ENCODE results near the gene ADTRP. TPM values are rescaled to one million over a fixed set of nuclear protein-coding genes. Genes with fewer than 3 reads are reported as not detected.
"Not testable (repeated sequence)": the region's sequence is repeated elsewhere in the genome, so short reads cannot be mapped to it uniquely, and the experiment has no call there.

The ADTRP gene
- total RNA-seq, 2 donors from 2014 or later: 47.7 to 81.3 TPM

DNA sequence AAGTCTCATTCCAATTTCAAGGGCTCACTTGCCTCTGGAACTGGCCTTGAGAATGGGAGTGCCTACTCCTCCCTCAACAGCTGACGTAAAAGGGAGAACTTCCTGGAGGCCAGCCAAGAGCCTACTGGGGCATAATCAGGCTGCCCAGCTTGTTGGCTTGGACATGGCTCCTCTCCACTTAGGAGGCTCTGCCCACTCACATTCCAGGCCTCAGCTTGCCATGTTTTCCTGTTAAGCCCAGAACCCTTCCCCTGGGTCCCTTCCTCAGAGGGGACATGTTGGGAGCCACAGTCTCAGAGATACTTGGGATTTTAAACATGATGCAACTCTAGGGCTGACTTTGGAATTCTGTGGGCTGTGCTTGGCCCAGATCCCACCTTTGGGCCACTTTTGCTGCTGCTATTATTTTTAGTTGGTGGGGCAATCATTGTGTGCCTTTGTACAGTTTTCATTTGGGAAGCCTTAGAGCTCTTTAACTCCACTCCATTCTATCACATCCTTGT, 31.5 kb upstream of the ADTRP start:
- Mint-ChIP-seq H3K4me1 (peaks cover 27% of the 10 kb centered on the region), H3K9me3 (no peaks in the 10 kb centered on the region), H3K36me3 (ENCODE audit: low read depth) (no peaks in the 10 kb centered on the region), H3K27me3 (peaks cover 2% of the 10 kb centered on the region), H3K4me3 (no peak overlapping the region), H3K27ac (no peak overlapping the region)
- no peak for ATAC-seq (replicated peaks)

DNA sequence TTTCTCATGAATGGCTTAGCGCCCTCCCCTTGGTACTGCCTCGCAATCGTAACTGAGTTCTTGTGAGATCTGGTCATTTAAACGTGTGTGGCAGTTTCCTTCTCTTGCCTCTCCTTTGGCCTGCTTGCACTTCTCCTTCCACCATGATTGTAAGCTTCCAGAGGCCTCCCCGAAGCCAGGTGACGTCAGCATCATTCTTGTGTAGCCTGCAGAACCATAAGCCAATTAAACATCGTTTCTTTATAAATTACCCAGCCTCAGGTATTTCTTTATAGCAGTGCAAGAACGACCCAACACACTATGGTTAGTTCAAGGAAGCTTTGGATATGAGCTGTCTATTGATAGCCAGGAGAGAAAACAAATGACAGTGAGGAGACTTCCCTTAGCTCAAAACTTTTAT, 29.5 kb upstream of the ADTRP start:
- Mint-ChIP-seq H3K27ac (no peak overlapping the region), H3K36me3 (ENCODE audit: low read depth) (no peaks in the 10 kb centered on the region)

DNA sequence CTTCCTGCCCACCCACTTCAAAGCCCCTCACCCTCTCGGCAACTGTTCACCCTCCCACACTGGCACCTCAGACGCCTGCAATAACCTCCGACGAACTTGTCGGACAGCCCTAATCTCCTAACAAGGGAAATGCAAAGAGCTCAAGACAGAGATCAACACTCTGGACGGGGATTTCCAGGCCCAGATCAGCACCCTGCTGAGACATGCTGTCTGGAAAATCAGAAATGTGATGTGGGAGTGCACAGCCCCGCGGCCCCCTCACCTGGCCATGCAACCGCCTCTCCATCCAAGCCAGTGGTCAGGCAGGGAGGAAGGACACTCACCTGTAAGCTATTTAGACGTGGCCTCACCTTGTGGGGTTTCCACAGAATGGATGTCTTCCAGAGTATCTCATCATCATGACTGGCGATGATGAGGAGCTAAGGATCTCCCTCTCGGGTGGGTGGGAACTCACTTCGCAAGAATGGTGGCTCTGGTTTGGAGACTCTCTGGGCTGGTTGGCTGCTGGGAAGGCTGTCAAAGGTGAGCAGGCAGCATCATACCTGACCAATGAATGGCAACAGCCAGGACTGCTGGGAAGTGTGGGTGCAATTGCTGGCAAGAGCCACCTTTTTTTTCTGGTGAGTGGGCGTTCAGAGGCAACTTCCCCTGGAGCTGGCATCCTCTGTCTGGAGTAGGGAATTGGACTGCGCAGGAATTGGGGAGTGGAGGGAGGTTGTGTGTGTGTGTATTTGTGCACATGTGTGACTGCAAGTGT, 28.1 kb upstream of the ADTRP start:
- peak; percentile 83 for ATAC-seq (replicated peaks)
- Mint-ChIP-seq H3K4me3 (peak overlapping the region; percentile 57), H3K27ac (peak overlapping the region; percentile 64), H3K36me3 (ENCODE audit: low read depth) (no peaks in the 10 kb centered on the region), H3K4me1 (peaks cover 28% of the 10 kb centered on the region), H3K27me3 (peaks cover 4% of the 10 kb centered on the region), H3K9me3 (no peaks in the 10 kb centered on the region)

More for the DNA sequence above, 29.5 kb upstream of the ADTRP start:
- H3K9me3 Mint-ChIP-seq: no peaks in the 10 kb centered on the region
- no peak for ATAC-seq (replicated peaks)
- H3K4me1 Mint-ChIP-seq: peaks cover 30% of the 10 kb centered on the region
- no peak overlapping the region for H3K4me3 Mint-ChIP-seq
- H3K27me3 Mint-ChIP-seq: peaks cover 4% of the 10 kb centered on the region

- no peak overlapping the region for H3K27ac Mint-ChIP-seq
- ATAC-seq (replicated peaks): peak; percentile 16
- H3K4me3 Mint-ChIP-seq: peak overlapping the region; percentile 57
- H3K4me1 Mint-ChIP-seq: peaks cover 17% of the 10 kb centered on the region
- peaks cover 4% of the 10 kb centered on the region for H3K27me3 Mint-ChIP-seq
- no peaks in the 10 kb centered on the region for H3K9me3 Mint-ChIP-seq
- H3K36me3 Mint-ChIP-seq (ENCODE audit: low read depth): no peaks in the 10 kb centered on the region
Measured at GRCh38 chr6:11805259-11806053, 26.9 kb upstream of the ADTRP start.

- Mint-ChIP-seq H3K36me3 (ENCODE audit: low read depth) (no peaks in the 10 kb centered on the region), H3K27me3 (peaks cover 4% of the 10 kb centered on the region), H3K9me3 (no peaks in the 10 kb centered on the region), H3K4me3 (no peak overlapping the region), H3K4me1 (peaks cover 17% of the 10 kb centered on the region), H3K27ac (no peak overlapping the region)
- no peak for ATAC-seq (replicated peaks)
Measured at GRCh38 chr6:11804701-11805100, 26.1 kb upstream of the ADTRP start.

DNA sequence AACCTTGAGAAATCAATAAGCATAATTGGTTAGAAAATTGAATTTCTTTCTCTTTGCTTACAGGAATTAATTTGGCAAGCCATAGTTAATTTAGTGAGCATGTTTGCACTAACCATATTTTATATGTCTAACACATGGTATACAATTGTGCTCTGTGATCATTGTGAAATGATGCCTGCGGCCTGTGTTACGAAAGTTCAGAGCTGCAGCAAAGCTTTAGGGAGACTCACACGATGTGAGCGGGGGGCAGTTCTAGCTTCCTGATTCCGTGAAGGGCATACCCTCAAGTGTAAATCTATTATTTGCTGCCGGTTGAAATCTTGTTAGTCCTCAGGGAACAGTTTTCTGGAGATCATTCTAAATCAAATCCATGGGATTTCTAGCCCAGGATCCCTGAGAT, 25.5 kb upstream of the ADTRP start:
- Mint-ChIP-seq H3K27ac (no peak overlapping the region), H3K36me3 (ENCODE audit: low read depth) (no peaks in the 10 kb centered on the region), H3K27me3 (peaks cover 4% of the 10 kb centered on the region), H3K4me1 (peaks cover 17% of the 10 kb centered on the region), H3K9me3 (no peaks in the 10 kb centered on the region), H3K4me3 (no peak overlapping the region)
- ATAC-seq (replicated peaks): no peak

- Mint-ChIP-seq H3K27ac (no peak overlapping the region), H3K27me3 (peaks cover 4% of the 10 kb centered on the region), H3K9me3 (no peaks in the 10 kb centered on the region), H3K4me1 (peaks cover 17% of the 10 kb centered on the region), H3K4me3 (no peak overlapping the region), H3K36me3 (ENCODE audit: low read depth) (no peaks in the 10 kb centered on the region)
- ATAC-seq (replicated peaks): no peak
Measured at GRCh38 chr6:11803591-11803971, 25.0 kb upstream of the ADTRP start.

DNA sequence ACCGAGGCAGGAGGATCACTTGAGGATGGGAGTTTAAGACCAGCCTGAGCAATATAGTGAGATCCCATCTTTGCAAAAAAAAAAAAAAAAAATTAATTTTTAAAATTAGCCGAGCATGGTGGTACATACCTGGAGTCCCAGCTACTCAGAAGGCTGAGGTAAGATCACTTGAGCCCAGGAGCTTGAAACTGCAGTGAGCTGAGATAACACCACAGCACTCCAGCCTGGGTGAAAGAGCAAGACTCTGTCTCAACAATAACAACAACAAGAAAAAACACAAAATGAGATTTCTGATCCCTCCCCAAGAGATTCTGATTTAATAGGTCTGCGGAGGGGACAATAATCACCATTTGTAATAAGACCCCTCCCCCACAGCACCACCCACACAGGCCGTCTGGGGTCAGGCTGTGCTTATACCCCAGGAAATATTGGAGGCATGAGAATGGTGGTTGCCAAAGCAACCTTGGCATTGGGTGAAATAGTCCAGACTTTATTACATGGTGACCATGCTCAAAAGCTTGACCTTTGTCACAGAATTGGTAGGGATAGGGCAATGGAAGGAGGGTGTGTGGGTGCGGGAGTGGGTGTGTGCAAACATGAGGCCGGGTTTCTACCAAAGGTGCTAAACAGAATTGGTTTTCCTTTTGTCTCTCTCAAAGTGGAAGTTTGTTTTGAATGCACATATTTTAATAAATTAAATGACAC, 24.4 kb upstream of the ADTRP start:
- ATAC-seq (replicated peaks): no peak
- no peaks in the 10 kb centered on the region for H3K9me3 Mint-ChIP-seq
- H3K27me3 Mint-ChIP-seq: peaks cover 4% of the 10 kb centered on the region
- peaks cover 17% of the 10 kb centered on the region for H3K4me1 Mint-ChIP-seq
- no peak overlapping the region for H3K27ac Mint-ChIP-seq
- no peaks in the 10 kb centered on the region for H3K36me3 Mint-ChIP-seq (ENCODE audit: low read depth)
- H3K4me3 Mint-ChIP-seq: no peak overlapping the region

DNA sequence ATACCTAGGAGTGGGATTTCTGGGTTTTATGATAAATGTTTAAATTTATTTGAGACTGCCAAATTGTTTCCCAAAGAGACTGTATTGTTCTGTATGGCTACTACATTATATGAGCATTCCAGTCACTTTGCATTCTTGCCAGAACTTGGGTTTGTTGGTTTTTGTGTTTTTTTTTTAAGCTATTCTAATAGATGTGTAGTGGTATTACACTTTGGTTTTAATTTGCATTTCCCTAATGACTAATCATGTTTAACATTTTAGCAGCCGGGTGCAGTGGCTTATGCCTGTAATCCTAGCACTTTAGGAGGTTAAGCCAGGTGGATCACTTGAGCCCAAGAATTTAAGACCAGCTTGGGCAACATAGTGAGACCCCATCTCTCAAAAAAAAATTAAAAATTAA, 21.9 kb upstream of the ADTRP start:
- H3K27ac Mint-ChIP-seq; H3K36me3 Mint-ChIP-seq (ENCODE audit: low read depth); H3K9me3 Mint-ChIP-seq; H3K4me3 Mint-ChIP-seq; H3K4me1 Mint-ChIP-seq; H3K27me3 Mint-ChIP-seq: not testable (repeated sequence)
- ATAC-seq (replicated peaks): peak; percentile 42

- Mint-ChIP-seq H3K36me3 (ENCODE audit: low read depth) (no peaks in the 10 kb centered on the region), H3K4me3 (no peak overlapping the region), H3K9me3 (no peaks in the 10 kb centered on the region), H3K27ac (no peak overlapping the region), H3K27me3 (no peaks in the 10 kb centered on the region), H3K4me1 (no peaks in the 10 kb centered on the region)
- ATAC-seq (replicated peaks): no peak
Measured at GRCh38 chr6:11798538-11798937, 19.9 kb upstream of the ADTRP start.

- no peaks in the 10 kb centered on the region for H3K4me1 Mint-ChIP-seq
- H3K27me3 Mint-ChIP-seq: no peaks in the 10 kb centered on the region
- no peak overlapping the region for H3K4me3 Mint-ChIP-seq
- no peak for ATAC-seq (replicated peaks)
- H3K27ac Mint-ChIP-seq: no peak overlapping the region
- peaks cover 2% of the 10 kb centered on the region for H3K9me3 Mint-ChIP-seq
- no peaks in the 10 kb centered on the region for H3K36me3 Mint-ChIP-seq (ENCODE audit: low read depth)
Measured at GRCh38 chr6:11798096-11798495, 19.5 kb upstream of the ADTRP start.

DNA sequence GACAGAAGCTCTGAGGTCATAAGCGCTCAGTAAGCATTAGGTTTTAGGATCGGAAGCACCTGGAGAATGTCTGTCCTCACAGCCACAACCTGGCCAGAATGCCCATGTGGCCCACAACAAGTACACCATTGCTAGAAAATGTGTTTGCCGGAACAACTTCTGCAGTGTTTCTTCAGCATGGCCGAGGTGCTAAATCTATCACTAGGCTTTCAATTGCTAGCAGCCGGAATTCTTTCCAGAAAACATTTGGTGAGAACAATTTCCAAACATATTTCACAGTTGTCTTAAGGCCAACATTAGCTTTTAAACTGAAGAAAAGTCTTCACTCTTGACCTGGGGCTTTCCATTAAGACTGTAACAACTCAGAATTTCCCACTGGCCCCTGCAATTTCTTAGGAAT, 18.2 kb upstream of the ADTRP start:
- Mint-ChIP-seq H3K4me3 (no peak overlapping the region), H3K36me3 (ENCODE audit: low read depth) (no peaks in the 10 kb centered on the region), H3K4me1 (peaks cover 4% of the 10 kb centered on the region), H3K9me3 (peaks cover 6% of the 10 kb centered on the region), H3K27me3 (no peaks in the 10 kb centered on the region), H3K27ac (no peak overlapping the region)
- ATAC-seq (replicated peaks): no peak

DNA sequence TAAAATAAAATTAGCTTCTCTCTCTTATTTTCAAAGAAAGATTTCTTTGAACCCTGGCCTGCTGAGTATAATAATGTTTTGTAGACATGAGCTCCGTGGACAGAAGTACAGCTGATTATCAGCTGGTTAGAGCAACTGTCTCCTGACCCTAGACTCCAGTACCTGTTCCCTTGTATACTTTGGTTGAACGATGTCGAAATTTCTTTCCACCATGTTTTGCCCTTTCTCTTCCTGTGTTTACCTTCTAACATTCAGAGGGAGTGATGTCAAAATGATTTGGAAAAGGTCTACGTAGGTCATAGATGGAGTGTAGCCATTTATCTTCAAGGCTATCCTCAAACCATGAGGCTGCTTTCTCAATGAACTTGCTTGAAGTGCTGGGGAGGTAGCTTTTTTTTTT, 16.8 kb upstream of the ADTRP start:
- H3K27ac Mint-ChIP-seq: no peak overlapping the region
- no peak overlapping the region for H3K4me3 Mint-ChIP-seq
- H3K27me3 Mint-ChIP-seq: no peaks in the 10 kb centered on the region
- ATAC-seq (replicated peaks): no peak
- H3K36me3 Mint-ChIP-seq (ENCODE audit: low read depth): no peaks in the 10 kb centered on the region
- H3K9me3 Mint-ChIP-seq: peaks cover 6% of the 10 kb centered on the region
- H3K4me1 Mint-ChIP-seq: peaks cover 4% of the 10 kb centered on the region

- peaks cover 6% of the 10 kb centered on the region for H3K9me3 Mint-ChIP-seq
- peak overlapping the region; percentile 45 for H3K4me3 Mint-ChIP-seq
- peaks cover 4% of the 10 kb centered on the region for H3K4me1 Mint-ChIP-seq
- H3K27ac Mint-ChIP-seq: peak overlapping the region; percentile 16
- H3K27me3 Mint-ChIP-seq: no peaks in the 10 kb centered on the region
- no peak for ATAC-seq (replicated peaks)
- H3K36me3 Mint-ChIP-seq (ENCODE audit: low read depth): no peaks in the 10 kb centered on the region
Measured at GRCh38 chr6:11793277-11793676, 14.7 kb upstream of the ADTRP start.

Measured in activated T-helper 17 cell treated with anti-CD3 and anti-CD28 coated beads, Interleukin-2, amount 50 U/mL, for 72 hours (primary cell).